Breast epithelium (tissue), 3 donors: ENCODE data around the gene SELE.

Experiments
- CTCF ChIP-seq, 3 donors: fragments of 450-650 bp; IDR thresholded peaks; one replicate each; pipeline ENCODE4 v1.5.1; 2016 to 2017; ENCODE audit warnings: antibody characterized with exemption in 3 of 3, mild to moderate bottlenecking in 3 of 3, moderate library complexity in 3 of 3
- POLR2A ChIP-seq: fragments of 450-650 bp; IDR thresholded peaks from one replicate; pipeline ENCODE4 v1.6.1; 2016; ENCODE audit warnings: antibody characterized with exemption, mild to moderate bottlenecking, moderate library complexity

GRCh38 chr1:169726851-169727250 lies 7.0 kb downstream of the SELE start:
- TF ChIP-seq CTCF (IDR thresholded peaks at IDR 0.05) (no peak), POLR2A (no peak)
